ENCODE results near the gene EVPLL.
"Not testable (repeated sequence)": the region's sequence is repeated elsewhere in the genome, so short reads cannot be mapped to it uniquely, and the experiment has no call there.

Gene EVPLL
- total RNA-seq, result 0 reads per million in 2 donors

DNA sequence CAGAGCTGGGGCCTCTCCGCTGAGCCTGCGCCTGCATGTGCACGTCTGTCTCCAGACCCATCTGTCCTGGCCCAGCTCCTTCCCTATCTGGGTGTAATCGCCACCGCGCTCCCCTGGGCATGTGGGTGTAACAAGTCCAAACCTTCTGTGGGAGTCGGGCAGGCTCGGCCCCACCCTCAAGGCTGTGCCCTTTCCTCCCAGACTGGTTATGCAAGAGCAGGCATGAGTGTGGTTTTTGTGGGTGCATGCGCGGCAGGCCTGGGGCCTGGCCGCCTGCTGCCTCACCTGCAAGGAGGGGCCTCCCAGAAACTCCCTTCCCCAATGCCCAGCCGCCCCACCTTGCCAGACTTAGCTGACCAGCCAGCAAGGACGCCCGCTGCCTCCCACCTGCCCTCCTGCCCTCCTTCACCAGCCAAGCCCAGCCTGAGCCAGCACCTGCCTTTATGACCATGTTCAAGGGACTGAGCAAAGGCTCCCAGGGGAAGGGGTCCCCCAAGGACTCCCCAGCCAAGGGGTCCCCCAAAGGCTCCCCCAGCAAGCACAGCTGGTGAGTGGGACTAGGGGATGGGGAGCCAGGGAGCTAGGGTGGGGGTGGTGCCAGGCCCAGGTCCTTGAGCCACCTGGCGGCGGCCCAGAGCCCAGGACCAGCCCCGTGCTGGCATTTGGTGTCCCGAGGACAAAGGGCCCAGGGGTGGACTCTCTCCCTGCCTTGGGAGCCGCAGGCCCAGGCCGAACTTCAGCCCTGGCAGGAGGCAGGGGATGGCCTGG is at the start of gene EVPLL:
Gene EVPLL, plus strand, starts transcription at position 342 of the 768 bp plus-strand sequence. CDS start 3,160 bp downstream, outside the sequence.
- DNase-seq, result no peak

DNA sequence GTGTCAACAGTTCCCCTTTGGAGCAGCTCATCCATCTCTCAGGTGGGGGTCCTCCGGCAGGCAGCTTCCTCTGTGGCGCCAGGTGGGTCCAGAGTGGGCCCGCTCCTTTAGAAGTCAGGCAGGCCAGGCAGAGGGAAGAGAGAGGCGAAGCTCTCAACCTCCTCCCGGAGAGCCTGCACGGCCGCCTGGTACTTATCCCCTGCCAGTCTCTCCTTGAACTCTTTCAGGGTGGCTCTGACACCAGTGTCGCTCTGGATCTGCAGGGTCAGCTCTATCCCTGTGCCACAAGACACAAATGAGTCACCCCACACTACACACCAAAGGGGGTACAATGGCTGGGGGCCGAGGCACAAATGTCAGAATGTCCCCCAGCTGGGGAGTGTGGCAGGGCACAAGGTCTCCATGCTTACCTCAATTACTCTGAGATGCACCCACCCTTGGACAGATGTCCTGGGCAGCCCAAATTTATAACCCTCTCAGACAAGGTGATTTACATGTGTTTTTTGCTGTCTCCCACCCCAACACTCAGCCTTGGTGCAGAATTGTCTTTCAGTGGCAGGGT is 48.9 kb upstream of the EVPLL start:
- no peak for DNase-seq

DNA sequence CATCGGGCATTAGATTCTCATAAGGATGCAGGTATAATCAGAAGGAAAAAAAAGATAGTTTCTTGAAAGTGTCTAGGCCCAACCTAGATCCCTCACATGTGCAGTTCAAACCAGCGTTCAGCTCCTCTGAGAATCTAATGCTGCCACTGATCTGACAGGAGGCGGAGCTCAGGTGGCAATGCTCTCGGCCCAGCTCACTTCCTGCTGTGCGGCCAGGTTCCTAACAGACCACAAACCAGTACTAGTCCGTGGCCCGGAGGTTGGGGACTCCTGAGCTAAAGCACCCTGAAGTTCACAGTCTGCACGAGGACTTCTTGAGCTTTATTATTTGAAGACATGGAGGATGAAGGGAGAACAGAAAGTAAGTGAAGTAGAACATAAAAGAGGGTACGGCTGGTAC is 45.7 kb upstream of the EVPLL start:
- no peak for DNase-seq

DNA sequence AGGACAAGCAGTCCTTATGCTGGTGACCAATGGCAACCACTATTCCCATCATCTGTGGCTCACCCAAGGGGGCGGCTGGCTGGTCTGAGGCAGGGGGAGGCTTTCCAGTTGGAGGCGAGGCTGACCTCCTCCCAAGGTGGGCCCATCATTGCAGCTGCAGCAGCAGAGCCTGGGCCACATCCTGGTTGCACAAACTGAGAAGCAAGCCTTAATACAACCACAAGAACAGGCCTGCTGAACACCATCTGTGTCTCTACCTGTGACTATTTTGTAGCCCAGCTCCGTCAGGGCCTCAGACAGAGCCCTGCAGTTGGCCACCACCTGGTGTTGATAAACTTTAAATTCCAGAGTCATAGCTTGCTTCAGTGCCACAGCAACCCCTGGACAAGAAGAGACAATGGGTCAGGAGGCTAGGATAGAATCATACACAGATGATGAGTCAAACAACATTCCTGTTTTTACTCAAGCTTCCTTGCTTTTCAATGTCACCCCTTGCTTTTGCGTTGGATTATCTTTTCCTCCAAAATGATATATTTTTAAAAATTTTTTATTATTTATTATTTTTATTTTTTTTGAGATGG is 44.6 kb upstream of the EVPLL start:
- no peak for DNase-seq

DNA sequence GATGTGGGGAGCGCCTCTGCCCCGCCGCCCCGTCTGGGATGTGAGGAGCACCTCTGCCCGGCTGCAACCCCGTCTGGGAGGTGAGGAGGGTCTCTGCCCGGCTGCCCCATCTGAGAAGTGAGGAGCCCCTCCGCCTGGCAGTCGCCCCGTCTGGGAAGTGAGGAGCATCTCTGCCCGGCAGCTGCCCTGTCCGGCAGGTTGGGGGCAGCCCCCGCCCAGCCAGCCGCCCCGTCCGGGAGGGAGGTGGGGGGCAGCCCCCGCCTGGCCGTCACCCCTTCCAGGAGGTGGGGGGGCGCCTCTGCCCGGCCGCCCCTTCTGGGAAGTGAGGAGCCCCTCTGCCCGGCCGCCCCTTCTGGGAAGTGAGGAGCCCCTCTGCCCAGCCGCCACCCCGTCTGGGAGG is 39.4 kb upstream of the EVPLL start:
- DNase-seq, result not testable (repeated sequence)

DNA sequence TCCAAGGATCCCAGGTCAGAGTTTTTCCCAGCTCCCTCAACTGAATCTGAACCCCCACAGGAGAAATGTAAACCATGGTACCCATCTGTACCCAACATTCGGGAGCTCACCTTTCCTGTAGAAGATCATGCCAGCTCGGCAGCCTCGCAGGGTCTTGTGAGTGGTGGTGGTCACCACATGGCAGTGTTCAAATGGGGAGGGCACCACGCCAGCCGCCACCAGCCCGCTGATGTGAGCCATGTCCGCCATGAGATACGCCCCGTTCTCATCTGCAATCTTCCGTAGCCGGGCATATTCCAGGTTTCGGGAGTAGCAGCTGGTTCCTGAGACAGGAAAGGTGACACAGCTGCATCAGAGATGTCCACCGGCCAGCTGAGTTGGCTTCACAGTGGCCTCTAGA is 37.6 kb upstream of the EVPLL start:
- no peak for DNase-seq

DNA sequence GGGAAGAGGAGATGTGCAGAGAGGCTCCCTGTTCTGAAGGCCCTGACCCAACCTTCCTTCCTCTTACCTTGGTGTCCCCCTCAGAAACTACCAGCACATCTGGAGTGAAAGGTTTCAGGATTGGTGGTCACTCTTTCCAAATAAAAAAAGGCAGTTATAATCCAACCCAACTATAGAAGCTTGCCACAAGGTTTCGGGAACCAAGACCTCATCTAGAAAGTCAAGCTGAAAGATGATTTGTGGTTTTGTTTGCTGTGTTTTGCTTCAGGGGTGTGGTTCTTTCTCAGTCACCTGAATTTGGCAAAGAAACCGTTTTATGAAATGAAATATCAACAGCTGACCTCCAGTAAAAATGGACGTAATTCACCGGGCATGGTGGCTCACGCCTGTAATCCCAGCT is 33.6 kb upstream of the EVPLL start:
- DNase-seq, result no peak

DNA sequence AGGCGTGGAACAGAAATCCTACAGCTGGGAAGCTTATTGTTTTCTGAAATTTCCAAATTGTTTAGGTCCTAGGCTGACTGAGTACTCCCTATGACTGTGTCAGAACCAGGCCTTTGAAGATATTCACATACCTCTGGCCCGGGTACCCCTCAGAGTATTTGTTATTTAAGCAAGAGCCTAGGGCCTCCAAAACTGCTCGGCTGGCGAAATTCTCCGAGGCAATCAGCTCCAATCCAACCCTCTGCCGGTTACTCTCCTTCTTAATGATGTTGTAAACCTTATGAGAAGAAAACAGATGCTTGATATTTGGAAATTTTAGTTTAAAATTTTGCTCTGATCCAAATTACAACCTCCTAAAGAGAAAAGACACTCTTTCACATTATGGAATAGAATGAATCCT is 24.0 kb upstream of the EVPLL start:
- no peak for DNase-seq

DNA sequence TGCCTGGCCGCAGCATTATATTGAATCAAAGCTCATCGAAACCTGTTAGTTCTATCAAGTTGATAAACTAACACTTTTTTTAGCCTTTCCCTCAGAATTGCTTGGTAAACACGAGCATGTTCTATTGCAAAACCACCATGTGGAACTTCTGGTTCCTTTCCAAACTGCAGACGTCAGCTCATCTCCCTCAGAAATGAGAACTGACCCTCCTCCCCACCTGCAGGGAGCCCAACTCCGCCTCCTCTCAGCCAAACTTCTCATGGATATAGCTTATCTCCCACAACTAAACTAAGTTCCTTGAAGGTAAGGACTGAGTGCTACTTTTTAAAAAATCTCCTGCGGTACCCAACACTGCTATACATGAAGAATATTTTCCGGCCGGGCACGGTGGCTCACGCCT is 21.0 kb upstream of the EVPLL start:
- no peak for DNase-seq

DNA sequence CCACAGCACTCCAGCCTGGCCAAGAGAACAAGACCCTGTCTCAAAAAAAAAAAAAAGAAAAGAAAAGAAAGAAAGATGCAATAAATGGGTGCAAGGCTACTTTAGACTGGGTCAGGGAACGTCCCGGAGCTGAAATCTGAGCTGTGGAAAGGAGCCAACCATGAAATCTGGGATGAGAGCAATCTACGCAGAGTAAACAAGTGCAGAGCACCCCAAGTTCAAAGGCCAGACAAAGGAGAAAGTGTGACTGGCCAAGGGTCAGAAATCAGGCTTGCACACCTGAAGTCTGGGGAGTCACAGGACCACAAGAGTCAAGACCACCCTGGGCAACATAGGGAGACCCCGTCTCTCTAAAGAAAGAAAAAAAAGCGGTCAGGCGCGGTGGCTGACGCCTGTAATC is 17.1 kb upstream of the EVPLL start:
- no peak for DNase-seq

DNA sequence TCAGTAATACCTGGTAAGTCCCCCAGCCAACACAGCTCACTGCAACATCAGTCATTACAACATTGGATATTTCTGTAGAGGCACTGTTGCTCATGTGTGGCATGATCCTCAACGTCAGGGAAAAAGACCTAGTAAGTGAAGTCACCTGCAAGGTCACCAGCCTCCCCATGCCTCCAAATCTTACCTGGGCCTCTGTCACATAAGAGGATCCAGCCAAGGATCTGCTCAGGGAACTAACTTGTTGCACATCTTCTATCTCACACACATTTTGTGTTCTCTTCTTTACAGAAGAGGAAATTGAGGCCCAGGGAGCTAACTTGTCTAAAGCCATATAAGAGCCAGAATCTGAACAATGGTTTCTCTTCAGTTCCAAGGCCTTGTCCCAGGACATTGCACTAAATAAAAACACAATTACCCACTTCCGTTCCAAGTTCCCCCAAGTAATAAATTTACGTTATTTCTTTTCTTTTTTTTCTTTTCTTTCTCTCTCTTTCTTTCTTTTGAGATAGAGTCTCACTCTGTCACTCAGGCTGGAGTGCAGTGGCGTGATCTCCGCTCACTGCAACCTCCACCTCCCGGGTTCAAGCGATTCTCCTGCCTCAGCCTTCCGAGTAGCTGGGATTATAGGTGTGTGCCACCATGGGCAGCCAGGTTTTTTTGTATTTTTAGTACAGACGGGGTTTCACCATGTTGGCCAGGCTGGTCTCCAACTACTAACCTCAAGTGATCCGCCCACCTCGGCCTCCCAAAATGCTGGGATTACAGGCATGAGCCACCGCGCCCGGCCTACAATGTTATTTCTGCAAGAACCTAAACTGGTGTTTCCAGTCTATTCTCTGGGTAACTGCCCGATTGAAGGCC is 15.5 kb upstream of the EVPLL start:
- DNase-seq, result no peak

DNA sequence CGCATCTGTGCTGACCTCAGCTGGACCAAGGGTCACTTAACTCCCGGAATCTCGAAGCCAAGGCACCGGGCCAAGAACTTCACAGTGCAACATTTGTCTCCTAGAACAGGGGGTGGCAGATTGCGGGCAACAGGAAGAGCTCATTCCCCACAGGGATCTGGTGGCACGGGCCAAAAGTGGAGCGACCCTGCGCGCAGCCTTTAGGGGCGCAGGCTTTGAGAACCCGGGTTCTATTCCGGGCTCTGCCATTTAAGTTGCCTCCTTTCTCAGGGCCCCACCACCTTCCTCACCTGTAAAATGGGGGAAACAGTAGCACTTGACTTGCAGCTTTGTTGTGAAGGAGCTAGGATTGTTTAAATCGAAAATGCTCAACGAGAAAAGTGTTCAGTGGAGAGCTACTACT is 14.9 kb upstream of the EVPLL start:
- DNase-seq, result no peak

DNA sequence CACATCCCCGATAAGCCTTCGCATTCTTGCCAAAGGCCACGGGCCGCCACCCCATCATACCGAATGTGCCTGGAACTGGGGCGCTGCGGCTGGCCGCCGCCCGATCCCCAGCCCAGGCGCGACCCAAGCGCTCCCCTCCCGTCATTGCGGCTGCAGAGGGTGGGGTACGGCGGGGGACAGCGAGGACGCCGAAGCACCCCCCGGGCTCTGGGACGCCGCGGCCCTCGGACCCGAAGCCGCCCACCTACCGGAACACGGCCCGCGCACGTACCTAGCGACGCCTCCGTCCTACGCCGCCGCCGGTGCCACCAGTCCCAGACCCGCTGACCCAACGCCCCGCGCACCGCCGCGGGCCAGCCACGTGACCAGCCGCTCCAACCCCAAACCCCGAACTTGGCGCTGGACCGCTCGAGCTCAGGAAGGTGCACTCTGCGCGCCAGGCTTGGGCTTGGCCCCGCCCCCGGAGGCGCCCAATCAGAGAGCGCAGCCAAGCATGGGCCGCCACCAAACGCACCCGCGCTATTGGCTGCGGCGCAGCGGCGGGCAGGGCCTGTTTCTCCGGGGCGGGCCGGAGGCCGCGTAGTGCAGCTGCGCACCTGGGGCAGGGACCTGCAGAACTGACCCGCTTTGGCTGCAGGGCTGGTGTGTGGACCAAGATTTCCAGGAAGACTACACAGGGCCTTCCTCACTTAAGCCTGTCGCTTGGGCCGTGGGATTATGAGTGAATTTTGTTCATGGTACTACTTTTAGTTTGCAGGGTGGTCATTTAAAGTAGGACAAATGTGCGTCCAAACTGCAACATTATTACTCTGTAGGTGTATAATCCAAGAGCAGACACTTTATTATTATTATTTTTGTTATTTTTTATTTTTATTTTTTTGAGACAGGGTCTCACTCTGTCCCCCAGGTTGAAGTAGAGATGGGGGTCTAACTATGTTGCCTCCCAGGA is 14.2 kb upstream of the EVPLL start, which contains the start of gene SHMT1:
Gene SHMT1, minus strand, starts transcription at position 450 of the 949 bp plus-strand sequence. CDS start 7,569 bp downstream, outside the sequence.
- peak; percentile 86 for DNase-seq

DNA sequence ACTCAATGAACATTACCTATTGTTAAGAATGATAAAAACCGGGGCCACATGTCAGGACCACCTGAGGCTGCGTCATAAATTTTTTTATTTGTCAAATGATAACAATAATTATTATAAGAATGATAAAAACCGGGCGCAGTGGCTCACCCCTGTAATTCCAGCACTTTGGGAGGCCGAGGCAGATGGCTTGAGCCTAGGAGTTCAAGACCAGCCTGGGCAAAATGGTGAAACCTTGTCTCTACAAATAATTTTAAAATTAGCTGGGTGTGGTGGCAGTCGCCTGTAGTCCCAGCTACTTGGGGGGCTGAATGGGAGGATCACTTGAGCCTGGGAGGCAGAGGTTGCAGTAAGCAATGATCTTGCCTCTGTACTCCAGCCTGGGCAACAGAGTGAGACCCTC is 13.4 kb upstream of the EVPLL start:
- DNase-seq, result no peak

DNA sequence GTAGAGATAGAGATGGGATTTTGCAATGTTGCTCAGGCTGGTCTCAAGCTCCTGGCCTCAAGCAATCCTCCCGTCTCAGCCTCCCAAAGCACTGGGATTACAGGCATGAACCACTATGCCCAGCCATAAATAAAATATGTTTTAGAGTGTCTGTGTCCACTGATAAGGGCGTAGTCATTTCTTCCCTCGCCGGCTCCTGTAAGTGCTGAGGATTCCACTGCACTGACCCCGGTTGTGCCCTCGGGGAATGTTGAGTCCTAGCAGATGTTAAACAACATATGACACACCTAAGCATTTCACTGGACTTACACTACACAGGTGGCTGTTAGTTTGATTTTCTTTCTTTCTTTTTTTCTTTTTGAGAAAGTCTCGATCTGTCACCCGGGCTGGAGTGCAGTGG is 8.6 kb upstream of the EVPLL start:
- no peak for DNase-seq

DNA sequence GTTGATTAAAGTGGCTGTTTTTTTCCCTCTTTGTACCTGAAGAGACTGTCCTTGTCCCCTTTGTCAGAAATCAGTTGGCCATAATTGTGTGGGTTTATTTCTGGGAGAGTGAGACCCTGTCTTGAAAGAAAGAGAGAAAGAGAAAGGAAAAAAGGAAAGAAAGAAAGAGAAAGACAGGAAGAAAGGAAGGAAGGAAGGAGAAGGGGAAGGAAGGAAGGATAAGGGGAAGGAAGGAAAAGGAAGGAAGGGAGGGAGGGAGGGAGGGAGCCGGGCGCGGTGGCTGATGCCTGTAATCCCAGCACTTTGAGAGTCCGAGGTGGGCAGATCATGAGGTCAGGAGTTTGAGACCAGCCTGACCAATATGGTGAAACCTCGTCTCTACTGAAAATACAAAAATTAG is 6.8 kb upstream of the EVPLL start:
- no peak for DNase-seq

DNA sequence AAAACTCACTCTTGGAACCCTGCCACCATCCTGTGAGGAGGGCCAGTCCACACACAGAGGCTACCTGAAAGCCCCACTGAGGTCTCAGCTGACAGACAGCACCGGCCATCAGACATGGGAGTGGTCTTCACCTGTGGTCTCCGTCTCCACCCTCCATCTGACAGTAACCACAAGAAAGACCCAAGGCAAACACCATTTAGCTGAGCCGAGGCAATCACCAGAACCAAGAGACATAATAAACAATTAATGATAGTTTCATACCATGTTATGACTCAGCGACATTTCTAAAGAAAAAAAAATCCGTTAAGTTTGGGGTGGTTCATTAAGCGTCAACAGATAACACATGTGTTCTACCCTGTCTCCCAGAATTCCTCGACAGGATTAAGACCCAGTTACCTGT is 6.1 kb upstream of the EVPLL start:
- no peak for DNase-seq

DNA sequence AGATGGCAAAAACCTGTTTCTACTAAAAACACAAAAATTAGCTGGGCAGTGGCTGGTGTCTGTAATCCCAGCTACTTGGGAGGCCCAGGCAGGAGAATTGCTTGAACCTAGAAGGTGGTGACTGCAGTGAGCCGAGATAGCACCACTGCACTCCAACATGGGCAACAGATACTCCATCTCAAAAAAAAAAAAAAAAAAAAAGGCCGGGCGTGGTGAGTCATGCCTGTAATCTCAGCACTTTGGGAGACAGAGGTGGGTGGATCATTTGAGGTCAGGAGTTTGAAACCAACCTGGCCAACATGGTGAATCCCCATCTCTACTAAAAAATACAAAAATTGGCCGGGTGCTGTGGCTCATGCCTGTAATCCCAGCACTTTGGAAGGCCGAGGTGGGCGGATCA is 4.4 kb upstream of the EVPLL start:
- DNase-seq, result not testable (repeated sequence)

DNA sequence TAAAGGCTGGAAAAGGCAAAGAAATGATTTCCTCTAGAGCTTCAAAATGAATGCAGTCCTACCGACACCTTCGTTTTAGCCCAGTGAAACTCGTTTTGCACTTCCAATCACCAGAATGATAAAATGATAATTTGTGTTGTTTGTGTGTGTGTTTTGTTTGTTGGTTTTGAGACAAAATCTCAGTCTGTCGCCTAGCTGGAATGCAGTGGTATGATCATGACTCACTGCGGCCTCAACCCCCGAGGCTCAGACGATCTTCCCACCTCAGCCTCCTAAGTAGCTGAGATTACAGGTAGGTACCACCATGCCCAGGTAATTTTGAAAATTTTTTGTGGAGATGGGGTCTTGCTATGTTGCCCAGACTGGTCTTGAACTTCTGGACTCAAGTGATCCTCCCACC is 3.4 kb upstream of the EVPLL start:
- DNase-seq, result no peak

DNA sequence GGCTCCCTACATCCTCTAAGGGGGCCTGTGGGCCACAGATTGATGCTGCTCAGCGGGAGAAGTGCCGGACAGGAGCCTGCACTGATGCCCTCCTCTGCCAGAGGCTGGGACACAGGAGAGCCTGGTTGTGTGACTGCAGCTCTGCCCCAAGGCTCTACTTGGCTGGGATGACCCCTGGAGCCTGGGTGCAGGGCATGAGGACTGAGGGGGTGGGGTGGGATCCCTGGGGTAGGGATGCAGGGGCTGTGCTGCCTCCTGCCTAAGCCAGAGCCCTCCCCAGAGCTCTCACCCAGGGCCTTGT is 577 bp downstream of the EVPLL start:
- DNase-seq, result no peak

DNA sequence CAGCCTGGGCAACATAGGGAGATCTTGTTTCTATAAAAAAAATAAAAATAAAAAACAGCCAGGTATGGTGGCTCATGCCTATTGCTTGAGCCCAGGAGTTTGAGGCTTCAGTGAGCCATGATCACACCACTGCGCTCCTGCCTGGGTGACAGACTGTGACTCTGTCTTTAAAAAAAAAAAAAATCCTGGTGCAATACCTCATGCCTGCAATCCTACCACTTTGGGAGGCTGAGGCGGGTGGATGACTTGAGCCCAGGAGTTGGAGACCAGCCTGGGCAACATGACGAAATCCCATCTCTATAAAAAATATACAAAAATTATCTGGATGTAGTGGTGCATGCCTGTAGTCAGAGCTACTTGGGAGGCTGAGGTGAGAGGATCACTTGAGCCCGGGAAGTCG is 1.0 kb downstream of the EVPLL start:
- not testable (repeated sequence) for DNase-seq
